ENCODE results near the gene ZDHHC11B.
"Not testable (repeated sequence)": the region's sequence is repeated elsewhere in the genome, so short reads cannot be mapped to it uniquely, and the experiment has no call there.

The ZDHHC11B gene

DNA sequence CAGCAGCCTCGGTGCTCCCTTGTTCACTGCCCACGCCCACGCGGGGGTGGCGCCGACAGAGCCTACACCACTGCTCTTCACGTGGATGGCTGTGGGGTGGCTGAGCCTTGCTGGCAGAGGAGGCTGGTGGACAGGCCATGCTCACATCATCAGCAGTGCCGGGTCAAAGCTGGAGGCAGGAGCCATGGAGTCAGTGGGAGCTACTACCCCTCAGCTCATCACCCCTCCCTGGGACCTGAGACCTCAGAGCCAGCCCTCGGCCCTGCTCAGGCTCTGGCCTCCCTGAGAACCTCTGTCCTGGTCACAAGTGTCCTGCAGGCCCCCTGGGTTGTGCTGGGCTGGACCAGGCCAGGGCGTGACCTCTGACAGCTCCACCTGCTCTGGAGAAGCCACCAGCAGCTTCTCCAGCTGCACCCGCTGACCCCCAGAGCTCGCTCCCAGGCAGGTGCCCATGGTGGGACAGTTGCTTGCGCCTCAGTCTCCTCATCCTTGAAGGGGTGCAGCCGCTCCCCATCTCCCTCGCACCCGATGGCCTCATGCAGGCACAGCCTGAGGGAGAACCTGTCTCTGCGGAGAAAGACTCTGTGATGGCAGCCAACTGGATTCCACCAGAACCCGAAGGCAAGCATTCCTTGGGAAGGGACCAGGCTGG is 9.5 kb downstream of the ZDHHC11B start:
- H3K4me1 ChIP-seq (ENCODE audit: control insufficient read depth, insufficient read depth, low read length, poor library complexity, severe bottlenecking); H3K4me3 ChIP-seq (ENCODE audit: extremely low read depth, insufficient read depth, low read length, poor library complexity, severe bottlenecking); H3K27ac ChIP-seq (ENCODE audit: low read depth, low read length, severe bottlenecking); H3K9me3 ChIP-seq (ENCODE audit: control insufficient read depth, low read length); H3K36me3 ChIP-seq (ENCODE audit: control insufficient read depth, insufficient read depth, low read length): not testable (repeated sequence)
- 95 to 96% methylated on average over 9 to 16 of the region's 18 CpGs for WGBS, 2 experiments (ENCODE audit: insufficient coverage in 2 of 2)

DNA sequence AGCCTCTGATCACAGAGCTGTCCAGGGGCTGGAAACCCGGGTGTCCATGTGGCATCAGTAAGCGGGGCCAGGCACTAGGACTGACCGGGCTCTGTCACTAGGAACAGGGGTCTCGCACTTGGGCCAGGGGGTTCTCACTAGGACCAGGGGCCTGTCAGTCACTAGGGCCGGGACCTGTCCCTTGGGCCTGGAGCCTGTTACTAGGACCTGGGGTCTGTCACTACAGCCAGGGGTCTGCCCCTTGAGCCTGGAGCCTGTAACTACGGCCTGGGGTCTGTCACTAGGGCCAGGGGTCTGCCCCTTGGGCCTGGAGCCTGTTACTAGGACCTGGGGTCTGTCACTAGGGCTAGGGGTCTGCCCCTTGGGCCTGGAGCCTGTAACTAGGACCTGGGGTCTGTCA is 10.2 kb downstream of the ZDHHC11B start:
- H3K9me3 ChIP-seq (ENCODE audit: control insufficient read depth, low read length); H3K27ac ChIP-seq (ENCODE audit: low read depth, low read length, severe bottlenecking); H3K36me3 ChIP-seq (ENCODE audit: control insufficient read depth, insufficient read depth, low read length); H3K4me3 ChIP-seq (ENCODE audit: extremely low read depth, insufficient read depth, low read length, poor library complexity, severe bottlenecking); H3K4me1 ChIP-seq (ENCODE audit: control insufficient read depth, insufficient read depth, low read length, poor library complexity, severe bottlenecking): not testable (repeated sequence)
- WGBS, 2 experiments (ENCODE audit: insufficient coverage in 2 of 2): 71 to 82% methylated on average over 5 of the region's 6 CpGs

DNA sequence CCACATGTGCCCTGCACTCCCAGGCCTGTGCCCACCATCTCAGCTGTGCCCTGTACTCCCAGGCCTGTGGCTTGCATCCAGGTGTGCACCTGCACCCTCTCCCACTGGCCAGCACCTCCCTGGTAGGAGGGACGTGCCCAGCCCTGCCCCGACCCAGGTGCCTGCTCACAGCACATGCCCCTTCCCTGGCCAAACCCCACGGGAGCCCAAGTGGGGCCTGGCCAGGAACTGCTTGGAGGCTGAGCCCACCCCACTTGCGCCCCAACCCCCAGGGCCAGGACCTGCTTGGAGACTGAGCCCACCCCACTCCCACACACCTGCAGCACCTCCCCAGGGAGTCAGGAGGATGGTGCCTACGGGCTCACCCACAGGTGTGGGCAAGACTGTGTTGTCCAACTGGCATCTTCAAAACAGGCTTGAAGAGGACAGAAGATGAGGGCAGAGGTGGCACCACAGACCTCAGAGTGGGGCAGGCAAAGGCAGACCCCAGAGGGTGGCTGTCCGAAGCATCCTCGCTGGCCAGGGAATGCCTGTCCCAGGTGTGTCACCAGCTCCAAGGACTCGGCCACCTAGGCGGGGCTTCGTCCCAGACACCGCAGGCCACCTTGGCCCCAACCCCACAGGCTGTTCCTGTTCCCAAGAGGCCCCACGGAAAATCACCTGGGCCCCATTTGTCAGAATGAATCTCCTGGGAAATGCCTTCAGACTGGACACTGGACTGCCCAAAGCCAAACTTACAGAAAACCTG is 10.8 kb downstream of the ZDHHC11B start:
- no peak overlapping the region for H3K4me3 ChIP-seq (ENCODE audit: extremely low read depth, insufficient read depth, low read length, poor library complexity, severe bottlenecking)
- WGBS, 2 experiments (ENCODE audit: insufficient coverage in 2 of 2): 81 to 92% methylated on average over 4 to 9 of the region's 12 CpGs
- H3K9me3 ChIP-seq (ENCODE audit: control insufficient read depth, low read length): no peaks in the 10 kb centered on the region
- H3K27ac ChIP-seq (ENCODE audit: low read depth, low read length, severe bottlenecking): no peak overlapping the region
- no peaks in the 10 kb centered on the region for H3K4me1 ChIP-seq (ENCODE audit: control insufficient read depth, insufficient read depth, low read length, poor library complexity, severe bottlenecking)
- H3K36me3 ChIP-seq (ENCODE audit: control insufficient read depth, insufficient read depth, low read length): no peaks in the 10 kb centered on the region

- 88 to 89% methylated on average over 13 of the region's 13 CpGs for WGBS, 2 experiments (ENCODE audit: insufficient coverage in 2 of 2)
- not testable (repeated sequence) for H3K4me1 ChIP-seq (ENCODE audit: control insufficient read depth, insufficient read depth, low read length, poor library complexity, severe bottlenecking); H3K9me3 ChIP-seq (ENCODE audit: control insufficient read depth, low read length); H3K4me3 ChIP-seq (ENCODE audit: extremely low read depth, insufficient read depth, low read length, poor library complexity, severe bottlenecking); H3K27ac ChIP-seq (ENCODE audit: low read depth, low read length, severe bottlenecking); H3K36me3 ChIP-seq (ENCODE audit: control insufficient read depth, insufficient read depth, low read length)
Observed at GRCh38 chr5:772931-773330, 11.6 kb downstream of the ZDHHC11B start.

DNA sequence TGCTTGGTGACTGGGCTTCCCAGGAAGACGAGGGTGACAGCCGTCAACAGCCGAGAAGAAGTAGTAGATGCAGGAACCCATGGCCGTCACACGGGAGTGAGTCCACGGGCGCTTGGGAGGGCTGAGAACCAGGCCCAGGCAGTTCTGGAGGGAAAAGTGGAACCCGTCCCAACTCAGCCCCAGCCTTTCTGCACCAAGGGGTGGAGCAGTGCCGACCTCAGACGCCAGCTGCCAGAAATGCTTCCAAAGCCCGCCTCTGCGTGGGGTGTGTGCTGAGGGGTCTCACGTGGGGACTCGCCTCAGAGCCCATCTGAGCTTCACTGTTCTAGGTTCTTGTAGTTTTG is 12.0 kb downstream of the ZDHHC11B start:
- H3K36me3 ChIP-seq (ENCODE audit: control insufficient read depth, insufficient read depth, low read length); H3K4me3 ChIP-seq (ENCODE audit: extremely low read depth, insufficient read depth, low read length, poor library complexity, severe bottlenecking); H3K9me3 ChIP-seq (ENCODE audit: control insufficient read depth, low read length); H3K27ac ChIP-seq (ENCODE audit: low read depth, low read length, severe bottlenecking); H3K4me1 ChIP-seq (ENCODE audit: control insufficient read depth, insufficient read depth, low read length, poor library complexity, severe bottlenecking): not testable (repeated sequence)
- whole genome bisulfite sequencing, 2 experiments (ENCODE audit: insufficient coverage in 2 of 2): no CpG with 5 or more reads among the region's 14 CpGs

- H3K4me3 ChIP-seq (ENCODE audit: extremely low read depth, insufficient read depth, low read length, poor library complexity, severe bottlenecking); H3K9me3 ChIP-seq (ENCODE audit: control insufficient read depth, low read length); H3K27ac ChIP-seq (ENCODE audit: low read depth, low read length, severe bottlenecking); H3K4me1 ChIP-seq (ENCODE audit: control insufficient read depth, insufficient read depth, low read length, poor library complexity, severe bottlenecking); H3K36me3 ChIP-seq (ENCODE audit: control insufficient read depth, insufficient read depth, low read length): not testable (repeated sequence)
- 89 to 94% methylated on average over 3 to 7 of the region's 31 CpGs for WGBS, 2 experiments (ENCODE audit: insufficient coverage in 2 of 2)
Observed at GRCh38 chr5:771841-772546, 12.5 kb downstream of the ZDHHC11B start.

DNA sequence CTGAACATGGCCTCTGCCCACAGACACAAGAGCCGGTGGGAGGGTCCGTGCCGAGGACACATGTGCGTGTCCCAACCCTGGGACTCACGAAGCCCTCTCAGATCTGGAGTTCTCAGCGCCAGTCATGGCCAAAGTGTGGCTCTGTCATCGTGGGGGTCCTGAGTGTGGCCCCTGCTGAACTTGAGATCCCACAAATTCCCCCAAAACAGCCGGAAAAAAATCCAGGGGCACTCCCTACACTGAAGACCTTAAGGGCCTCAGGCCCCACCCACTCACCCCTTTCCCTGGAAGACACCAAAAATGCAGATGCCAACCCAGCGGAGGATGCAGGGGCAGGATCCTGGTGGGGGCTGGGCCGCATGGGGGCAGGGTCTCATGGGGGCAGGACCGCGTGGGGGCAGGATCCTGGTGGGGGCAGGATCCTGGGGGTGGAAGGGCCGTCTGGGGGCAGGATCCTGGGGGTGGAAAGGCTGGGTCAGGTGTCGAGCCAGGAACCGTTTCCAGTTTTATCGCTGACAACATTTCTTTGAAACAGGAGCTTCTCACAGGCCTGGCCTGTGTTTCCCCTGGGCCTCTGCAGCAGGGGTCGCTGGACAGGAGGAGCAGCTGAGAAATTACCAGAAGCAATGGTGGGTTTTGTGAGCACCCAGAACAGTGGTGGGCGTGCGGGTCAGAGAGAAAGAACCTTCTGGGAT is 13.3 kb downstream of the ZDHHC11B start:
- H3K9me3 ChIP-seq (ENCODE audit: control insufficient read depth, low read length); H3K4me1 ChIP-seq (ENCODE audit: control insufficient read depth, insufficient read depth, low read length, poor library complexity, severe bottlenecking); H3K4me3 ChIP-seq (ENCODE audit: extremely low read depth, insufficient read depth, low read length, poor library complexity, severe bottlenecking); H3K36me3 ChIP-seq (ENCODE audit: control insufficient read depth, insufficient read depth, low read length); H3K27ac ChIP-seq (ENCODE audit: low read depth, low read length, severe bottlenecking): not testable (repeated sequence)
- 92 to 98% methylated on average over 8 to 11 of the region's 19 CpGs for WGBS, 2 experiments (ENCODE audit: insufficient coverage in 2 of 2)

- H3K27ac ChIP-seq (ENCODE audit: low read depth, low read length, severe bottlenecking); H3K4me1 ChIP-seq (ENCODE audit: control insufficient read depth, insufficient read depth, low read length, poor library complexity, severe bottlenecking); H3K9me3 ChIP-seq (ENCODE audit: control insufficient read depth, low read length); H3K36me3 ChIP-seq (ENCODE audit: control insufficient read depth, insufficient read depth, low read length); H3K4me3 ChIP-seq (ENCODE audit: extremely low read depth, insufficient read depth, low read length, poor library complexity, severe bottlenecking): not testable (repeated sequence)
- 96 to 100% methylated on average over 1 to 3 of the region's 10 CpGs for WGBS, 2 experiments (ENCODE audit: insufficient coverage in 2 of 2)
Observed at GRCh38 chr5:770585-770984, 13.9 kb downstream of the ZDHHC11B start.

DNA sequence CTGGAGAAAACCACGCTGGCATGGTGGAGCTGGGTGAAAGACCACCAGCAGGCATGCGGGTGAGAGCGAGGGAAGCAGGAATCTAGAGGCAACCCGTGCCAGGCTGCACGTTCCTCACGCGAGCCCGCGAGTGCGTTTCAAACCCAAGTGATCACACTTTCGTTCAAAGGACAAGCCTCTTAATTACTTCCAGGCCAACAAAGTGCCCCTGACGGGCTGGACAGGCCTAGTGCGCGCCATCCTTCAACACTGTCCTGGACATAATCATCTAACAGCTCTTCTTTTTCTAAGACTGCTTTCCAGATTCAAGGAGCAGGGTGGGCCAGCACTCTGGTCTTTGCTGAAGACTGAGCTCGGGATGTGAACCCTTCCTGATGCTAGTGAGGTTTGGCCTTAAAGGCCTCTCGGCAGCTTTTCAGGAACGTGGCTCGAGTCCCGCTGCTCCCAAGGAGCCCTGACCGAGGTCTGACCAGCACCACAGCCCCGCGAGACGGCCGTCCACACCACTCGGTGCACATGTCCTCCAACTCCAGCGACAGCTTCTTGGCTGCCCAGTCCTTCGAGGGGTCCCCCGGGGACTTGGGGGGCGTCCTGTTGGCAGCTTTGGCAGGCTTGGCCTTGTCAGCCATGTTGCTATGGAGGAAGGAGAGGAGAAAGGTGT is 14.9 kb downstream of the ZDHHC11B start:
- not testable (repeated sequence) for H3K9me3 ChIP-seq (ENCODE audit: control insufficient read depth, low read length); H3K4me1 ChIP-seq (ENCODE audit: control insufficient read depth, insufficient read depth, low read length, poor library complexity, severe bottlenecking); H3K36me3 ChIP-seq (ENCODE audit: control insufficient read depth, insufficient read depth, low read length); H3K27ac ChIP-seq (ENCODE audit: low read depth, low read length, severe bottlenecking); H3K4me3 ChIP-seq (ENCODE audit: extremely low read depth, insufficient read depth, low read length, poor library complexity, severe bottlenecking)
- 94 to 97% methylated on average over 5 to 19 of the region's 29 CpGs for WGBS, 2 experiments (ENCODE audit: insufficient coverage in 2 of 2)

DNA sequence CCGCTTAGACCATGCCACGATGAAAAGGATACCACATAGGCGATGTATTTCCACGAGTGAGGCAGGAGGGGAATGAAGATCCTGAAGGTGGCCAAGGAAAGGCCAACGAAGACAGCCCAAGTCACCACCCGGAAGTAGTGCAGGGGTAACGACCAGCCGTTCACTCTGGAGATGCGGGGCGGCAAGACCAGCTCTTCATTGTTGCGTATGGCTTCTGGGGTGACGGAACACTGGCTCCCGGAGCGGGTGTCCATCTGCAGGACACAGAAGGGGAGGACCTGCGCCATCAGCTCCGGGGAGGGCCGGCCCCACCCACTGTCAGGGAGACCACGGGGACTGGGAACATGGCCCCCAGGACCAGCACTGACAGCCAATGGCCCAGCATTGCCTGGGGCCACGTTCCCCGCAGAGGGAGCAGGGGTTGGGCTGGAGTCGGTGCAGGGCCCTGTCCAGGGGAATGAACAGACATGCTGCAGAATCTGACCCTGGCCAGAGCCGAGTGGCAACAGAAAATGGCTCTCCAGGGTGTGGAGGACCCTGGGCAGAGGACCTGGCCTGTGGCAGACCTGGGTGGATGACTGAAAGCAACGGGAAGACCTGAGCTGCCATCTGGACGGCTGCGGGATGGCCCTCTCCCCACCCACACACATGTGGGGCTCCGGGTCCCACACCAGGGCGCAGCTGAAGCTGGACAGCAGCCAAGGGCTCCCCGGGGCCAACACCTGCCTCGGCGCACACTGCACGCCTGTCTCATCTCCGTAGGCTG is 17.7 kb downstream of the ZDHHC11B start:
- no peaks in the 10 kb centered on the region for H3K36me3 ChIP-seq (ENCODE audit: control insufficient read depth, insufficient read depth, low read length)
- H3K27ac ChIP-seq (ENCODE audit: low read depth, low read length, severe bottlenecking): no peak overlapping the region
- H3K9me3 ChIP-seq (ENCODE audit: control insufficient read depth, low read length): no peaks in the 10 kb centered on the region
- no peak overlapping the region for H3K4me3 ChIP-seq (ENCODE audit: extremely low read depth, insufficient read depth, low read length, poor library complexity, severe bottlenecking)
- H3K4me1 ChIP-seq (ENCODE audit: control insufficient read depth, insufficient read depth, low read length, poor library complexity, severe bottlenecking): no peaks in the 10 kb centered on the region
- WGBS, 2 experiments (ENCODE audit: insufficient coverage in 2 of 2): 88 to 90% methylated on average over 26 to 32 of the region's 32 CpGs
